ENCODE data around the gene CPSF4. TPM values are rescaled to one million over a fixed set of nuclear protein-coding genes. Genes with fewer than 3 reads are reported as not detected.
"Not testable (repeated sequence)": the region's sequence is repeated elsewhere in the genome, so short reads cannot be mapped to it uniquely, and the experiment has no call there.

CPSF4 gene
- total and polyA plus RNA-seq, 12 donors, result 12.6 to 21.7 (median 16.1) TPM

DNA sequence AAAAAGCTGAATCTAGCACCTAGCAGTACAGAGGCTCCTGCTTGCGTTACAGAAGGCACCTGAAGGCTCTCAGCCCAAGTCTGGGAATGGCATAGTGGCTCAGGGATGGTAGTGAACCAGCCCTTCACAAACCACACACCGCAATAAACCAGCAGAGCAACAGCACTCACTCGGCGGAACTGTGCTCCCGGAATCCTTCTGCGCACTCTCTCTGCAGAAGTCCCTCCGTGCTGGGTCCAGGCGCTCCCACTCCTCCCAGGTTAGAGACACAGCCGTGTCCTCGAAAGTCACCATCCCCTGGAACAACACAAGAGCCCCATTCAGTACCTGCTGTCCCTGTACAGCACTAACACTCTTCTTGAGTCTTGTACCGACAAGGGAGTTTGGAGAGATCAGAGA lies 59.8 kb downstream of the CPSF4 start:
- Histone ChIP-seq H3K36me3 (peaks cover 5 to 53% (median 32%) of the 10 kb centered on the region in 9 donors), H3K4me1 (peaks cover 6 to 31% (median 28%) of the 10 kb centered on the region in 9 donors), H3K9me3 (peaks cover 0 to 25% (median 16%) of the 10 kb centered on the region in 11 donors), H3K27ac (peak overlapping the region in 3 of 10 donors; percentile 92 to 96 (median 95)), H3K27me3 (no peaks in the 10 kb centered on the region), H3K4me3 (peak overlapping the region; percentile 49 to 100 (median 79))
- no peak for ATAC-seq
- 69 to 72% methylated on average over 11 of the region's 11 CpGs for WGBS, 2 donors
- DNase-seq, result no peak
- TF ChIP-seq, protein P1, sequence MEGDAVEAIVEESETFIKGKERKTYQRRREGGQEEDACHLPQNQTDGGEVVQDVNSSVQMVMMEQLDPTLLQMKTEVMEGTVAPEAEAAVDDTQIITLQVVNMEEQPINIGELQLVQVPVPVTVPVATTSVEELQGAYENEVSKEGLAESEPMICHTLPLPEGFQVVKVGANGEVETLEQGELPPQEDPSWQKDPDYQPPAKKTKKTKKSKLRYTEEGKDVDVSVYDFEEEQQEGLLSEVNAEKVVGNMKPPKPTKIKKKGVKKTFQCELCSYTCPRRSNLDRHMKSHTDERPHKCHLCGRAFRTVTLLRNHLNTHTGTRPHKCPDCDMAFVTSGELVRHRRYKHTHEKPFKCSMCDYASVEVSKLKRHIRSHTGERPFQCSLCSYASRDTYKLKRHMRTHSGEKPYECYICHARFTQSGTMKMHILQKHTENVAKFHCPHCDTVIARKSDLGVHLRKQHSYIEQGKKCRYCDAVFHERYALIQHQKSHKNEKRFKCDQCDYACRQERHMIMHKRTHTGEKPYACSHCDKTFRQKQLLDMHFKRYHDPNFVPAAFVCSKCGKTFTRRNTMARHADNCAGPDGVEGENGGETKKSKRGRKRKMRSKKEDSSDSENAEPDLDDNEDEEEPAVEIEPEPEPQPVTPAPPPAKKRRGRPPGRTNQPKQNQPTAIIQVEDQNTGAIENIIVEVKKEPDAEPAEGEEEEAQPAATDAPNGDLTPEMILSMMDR (IDR thresholded peaks at IDR 0.05), result no peak
- intact Hi-C loops (cut with DNase I), result no loop called here

DNA sequence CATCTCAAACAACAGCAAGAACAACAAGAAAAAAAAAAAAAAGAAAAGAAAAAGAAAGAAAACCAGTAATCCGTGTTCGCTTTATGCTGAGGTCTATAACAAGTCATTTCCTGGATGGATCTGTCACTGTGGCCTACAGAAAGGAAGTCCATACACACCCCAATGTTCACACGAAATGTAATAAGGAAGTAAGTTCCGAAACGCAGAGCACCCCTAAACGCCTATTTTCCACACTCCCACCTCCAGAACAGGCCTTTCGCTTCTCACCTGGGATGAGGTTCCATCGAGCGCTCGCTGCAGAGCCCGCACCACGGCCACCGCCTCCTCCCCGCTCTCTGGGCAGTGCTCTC lies 60.6 kb downstream of the CPSF4 start:
- Histone ChIP-seq H3K27ac (peak overlapping the region; percentile 77 to 96 (median 90)), H3K27me3 (no peaks in the 10 kb centered on the region), H3K9me3 (peaks cover 0 to 17% (median 8%) of the 10 kb centered on the region in 11 donors), H3K36me3 (peaks cover 0 to 45% (median 24%) of the 10 kb centered on the region in 9 donors), H3K4me3 (peak overlapping the region; percentile 49 to 100 (median 79)), H3K4me1 (peaks cover 6 to 38% (median 32%) of the 10 kb centered on the region in 9 donors)
- intact Hi-C loops (cut with DNase I), result no loop called here
- TF ChIP-seq, protein P1 (IDR thresholded peaks at IDR 0.05), result no peak
- DNase-seq, result no peak
- WGBS, 2 donors, result 0 to 1% methylated on average over 14 of the region's 14 CpGs
- peak in 5 of 8 donors; percentile 10 to 37 (median 24) for ATAC-seq

DNA sequence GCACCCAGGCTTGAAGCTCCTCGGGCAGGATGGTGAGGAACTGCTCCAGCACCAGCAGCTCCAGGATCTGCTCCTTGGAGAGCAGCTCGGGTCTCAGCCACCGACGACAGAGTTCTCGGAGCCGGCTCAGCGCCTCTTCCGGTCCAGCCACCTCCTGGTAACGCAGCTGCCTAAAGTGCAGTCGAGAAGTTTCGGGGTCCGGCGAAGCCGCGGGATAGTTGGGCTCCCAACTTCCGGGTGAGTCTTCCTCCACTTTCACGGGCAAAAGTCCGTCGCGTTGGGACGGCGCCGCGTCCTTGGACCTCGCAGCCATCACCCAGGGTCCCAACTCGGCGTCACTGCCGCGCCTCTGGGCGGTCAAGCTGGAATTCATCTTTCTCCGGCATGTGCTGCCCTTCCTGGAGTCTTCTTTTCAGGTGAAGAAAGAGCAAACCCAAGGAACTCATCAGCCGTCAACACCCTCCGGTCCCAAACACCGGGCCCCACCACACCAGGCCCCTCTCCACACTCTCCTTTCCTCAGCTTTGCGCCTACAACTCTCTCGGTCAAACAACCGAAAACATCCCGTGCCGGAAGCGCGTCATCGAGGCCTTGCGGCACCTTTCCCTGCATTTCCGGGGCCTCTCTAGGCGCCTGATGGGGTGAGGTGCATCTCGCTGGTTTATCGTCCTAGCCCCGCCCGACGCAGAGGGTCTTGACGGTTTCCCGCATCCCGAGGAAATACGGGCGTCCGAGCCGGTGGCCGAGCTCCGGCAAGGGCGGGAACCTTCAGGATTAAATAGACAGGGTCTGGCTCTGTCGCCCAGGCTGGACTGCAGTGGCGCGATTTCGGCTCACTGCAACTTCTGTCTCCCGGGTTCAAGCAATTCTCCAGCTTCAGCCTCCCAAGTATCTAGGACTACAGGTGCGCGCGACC lies 61.2 kb downstream of the CPSF4 start, which contains the start of gene ZNF394:
Gene ZNF394, minus strand, starts transcription at position 561 of the 916 bp plus-strand sequence. Its CDS starts 188 bp downstream, at position 373.
- H3K9me3 ChIP-seq, result peaks cover 0 to 10% (median 1%) of the 10 kb centered on the region in 11 donors
- peak within 1 kb of the TSS; percentile 77 to 96 (median 90) for H3K27ac ChIP-seq
- intact Hi-C loops (cut with DNase I), result loop anchor here in 8 of 10 donors (5.0 to 10.0 kb wide), 5 partner anchors 52 to 125 kb away; partner anchors contain the start of genes FAM200A (in 6 of the 8), ZNF655 (in 6 of the 8), ARPC1B (in 1 of the 8) and BUD31 (in 1 of the 8)
- peak within 1 kb of the TSS; percentile 49 to 100 (median 79) for H3K4me3 ChIP-seq
- peaks cover 6 to 38% (median 32%) of the 10 kb centered on the region in 9 donors for H3K4me1 ChIP-seq
- DNase-seq, result peak; percentile 91 to 93
- peak; percentile 54 to 75 (median 66) for ATAC-seq
- 1% methylated on average over 68 of the region's 68 CpGs for WGBS, 2 donors
- H3K36me3 ChIP-seq, result peaks cover 0 to 38% (median 17%) of the 10 kb centered on the region in 9 donors
- H3K27me3 ChIP-seq, result no peaks in the 10 kb centered on the region
- TF ChIP-seq, protein P1 (IDR thresholded peaks at IDR 0.05), result peak in 2 of 9 donors; percentile 16

DNA sequence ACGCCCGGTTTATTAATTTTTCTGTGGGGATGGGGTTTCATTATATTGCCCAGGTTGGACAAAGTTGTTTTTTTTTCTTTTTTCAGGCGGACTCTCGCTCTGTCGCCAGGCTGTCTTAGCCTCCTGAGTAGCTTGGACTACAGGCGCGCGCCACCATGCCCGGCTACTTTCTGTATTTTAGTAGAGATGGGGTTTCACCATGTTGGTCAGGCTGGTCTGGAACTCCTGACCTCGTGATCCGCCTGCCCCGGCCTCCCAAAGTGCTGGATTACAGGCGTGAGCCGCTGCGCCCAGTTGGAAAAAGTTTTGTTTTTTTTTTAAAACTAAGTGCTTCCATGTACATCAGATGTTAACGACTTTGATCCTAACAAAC lies 61.9 kb downstream of the CPSF4 start:
- Histone ChIP-seq H3K9me3 (peaks cover 0 to 4% (median 0%) of the 10 kb centered on the region in 11 donors), H3K27ac (peak overlapping the region; percentile 77 to 96 (median 90)), H3K4me3 (peak overlapping the region; percentile 49 to 100 (median 79)), H3K27me3 (no peaks in the 10 kb centered on the region), H3K36me3 (peaks cover 0 to 32% (median 12%) of the 10 kb centered on the region in 9 donors), H3K4me1 (peaks cover 7 to 41% (median 36%) of the 10 kb centered on the region in 9 donors)
- DNase-seq, result no peak
- whole genome bisulfite sequencing, 2 donors, result 47 to 48% methylated on average over 16 of the region's 16 CpGs
- intact Hi-C loops (cut with DNase I), result loop anchor here in 8 of 10 donors (1.0 to 10.0 kb wide), 6 partner anchors 52 to 126 kb away; partner anchors contain the start of genes FAM200A (in 6 of the 8), ZNF655 (in 6 of the 8), ARPC1B (in 1 of the 8) and BUD31 (in 1 of the 8)
- TF ChIP-seq, protein P1 (IDR thresholded peaks at IDR 0.05), result no peak
- no peak for ATAC-seq

DNA sequence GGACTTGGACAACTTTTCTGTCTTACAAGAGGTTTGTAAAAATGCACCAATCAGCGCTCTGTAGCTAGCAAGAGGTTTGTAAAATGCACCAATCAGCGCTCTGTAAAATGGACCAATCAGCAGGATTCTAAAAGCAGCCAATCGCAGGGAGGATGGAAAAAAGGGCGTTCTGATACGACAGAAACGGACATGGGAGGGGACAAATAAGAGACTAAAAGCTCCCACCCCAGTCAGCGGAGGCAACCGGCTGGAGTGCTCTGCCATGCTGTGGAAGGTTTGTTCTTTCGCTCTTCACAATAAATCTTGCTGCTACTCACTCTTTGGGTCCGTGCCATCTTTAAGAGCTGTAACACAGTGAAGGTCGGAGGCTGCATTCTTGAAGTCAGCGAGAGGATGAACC lies 62.5 kb downstream of the CPSF4 start:
- peak overlapping the region in 3 of 10 donors; percentile 78 to 100 (median 83) for H3K4me3 ChIP-seq
- H3K4me1 ChIP-seq, result peaks cover 12 to 47% (median 42%) of the 10 kb centered on the region in 9 donors
- intact Hi-C loops (cut with DNase I), result loop anchor here in 8 of 10 donors (1.0 to 10.0 kb wide), 6 partner anchors 51 to 126 kb away; partner anchors contain the start of genes FAM200A (in 6 of the 8), ZNF655 (in 6 of the 8), ARPC1B (in 1 of the 8) and BUD31 (in 1 of the 8)
- peaks cover 0 to 26% (median 6%) of the 10 kb centered on the region in 9 donors for H3K36me3 ChIP-seq
- H3K9me3 ChIP-seq, ATAC-seq, DNase-seq, H3K27me3 ChIP-seq: not testable (repeated sequence)
- 89 to 93% methylated on average over 12 of the region's 12 CpGs for WGBS, 2 donors
- H3K27ac ChIP-seq, result peak overlapping the region in 1 of 10 donors; percentile 91
